ENCODE results near the gene PTPRG. TPM values are rescaled to one million over a fixed set of nuclear protein-coding genes. Genes with fewer than 3 reads are reported as not detected.

PTPRG gene
- total RNA-seq, 2 donors from 2014 or later: 23.9 to 31.6 TPM

DNA sequence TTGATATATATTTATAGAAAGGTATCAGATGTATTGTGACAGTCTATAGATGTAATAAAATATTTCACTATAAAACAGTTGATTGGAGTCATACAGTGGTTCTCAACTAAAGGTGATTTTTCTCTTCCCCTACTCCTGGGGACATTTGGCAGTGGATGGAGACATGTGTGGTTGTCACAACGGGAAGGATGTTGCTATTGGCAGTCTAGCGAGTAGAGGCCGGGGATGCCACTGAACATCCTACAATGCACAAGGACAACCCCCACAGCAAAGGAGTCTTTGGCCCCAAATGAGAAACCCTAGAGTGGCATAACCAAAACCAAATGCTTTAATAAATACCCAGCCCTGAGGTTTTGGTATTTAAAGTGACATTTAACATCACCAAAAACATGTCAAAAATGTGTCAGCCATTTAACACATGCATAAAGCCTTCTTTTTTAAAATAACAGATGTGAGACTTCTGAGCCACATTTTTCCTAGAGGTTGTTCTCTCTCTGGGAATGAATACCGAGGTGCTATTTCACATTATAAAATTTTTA, 367.5 kb downstream of the PTPRG start:
- TF ChIP-seq, protein P1, sequence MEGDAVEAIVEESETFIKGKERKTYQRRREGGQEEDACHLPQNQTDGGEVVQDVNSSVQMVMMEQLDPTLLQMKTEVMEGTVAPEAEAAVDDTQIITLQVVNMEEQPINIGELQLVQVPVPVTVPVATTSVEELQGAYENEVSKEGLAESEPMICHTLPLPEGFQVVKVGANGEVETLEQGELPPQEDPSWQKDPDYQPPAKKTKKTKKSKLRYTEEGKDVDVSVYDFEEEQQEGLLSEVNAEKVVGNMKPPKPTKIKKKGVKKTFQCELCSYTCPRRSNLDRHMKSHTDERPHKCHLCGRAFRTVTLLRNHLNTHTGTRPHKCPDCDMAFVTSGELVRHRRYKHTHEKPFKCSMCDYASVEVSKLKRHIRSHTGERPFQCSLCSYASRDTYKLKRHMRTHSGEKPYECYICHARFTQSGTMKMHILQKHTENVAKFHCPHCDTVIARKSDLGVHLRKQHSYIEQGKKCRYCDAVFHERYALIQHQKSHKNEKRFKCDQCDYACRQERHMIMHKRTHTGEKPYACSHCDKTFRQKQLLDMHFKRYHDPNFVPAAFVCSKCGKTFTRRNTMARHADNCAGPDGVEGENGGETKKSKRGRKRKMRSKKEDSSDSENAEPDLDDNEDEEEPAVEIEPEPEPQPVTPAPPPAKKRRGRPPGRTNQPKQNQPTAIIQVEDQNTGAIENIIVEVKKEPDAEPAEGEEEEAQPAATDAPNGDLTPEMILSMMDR (IDR thresholded peaks at IDR 0.05): no peak
- ATAC-seq (no peak), DNase-seq (no peak)
- H3K4me3 ChIP-seq: no peak overlapping the region
- no peaks in the 10 kb centered on the region for H3K9me3 ChIP-seq
- no peaks in the 10 kb centered on the region for H3K27me3 ChIP-seq
- H3K27ac ChIP-seq: no peak overlapping the region
- no peaks in the 10 kb centered on the region for H3K36me3 ChIP-seq (replicated peaks in 1 of 2; ENCODE audit: insufficient read depth in 1 of 2, low read depth in 2 of 2)
- no peaks in the 10 kb centered on the region for H3K4me1 ChIP-seq
- intact Hi-C loops (cut with DNase I): no loop called here
- 84% methylated on average over 4 of the region's 4 CpGs for WGBS, 2 donors

DNA sequence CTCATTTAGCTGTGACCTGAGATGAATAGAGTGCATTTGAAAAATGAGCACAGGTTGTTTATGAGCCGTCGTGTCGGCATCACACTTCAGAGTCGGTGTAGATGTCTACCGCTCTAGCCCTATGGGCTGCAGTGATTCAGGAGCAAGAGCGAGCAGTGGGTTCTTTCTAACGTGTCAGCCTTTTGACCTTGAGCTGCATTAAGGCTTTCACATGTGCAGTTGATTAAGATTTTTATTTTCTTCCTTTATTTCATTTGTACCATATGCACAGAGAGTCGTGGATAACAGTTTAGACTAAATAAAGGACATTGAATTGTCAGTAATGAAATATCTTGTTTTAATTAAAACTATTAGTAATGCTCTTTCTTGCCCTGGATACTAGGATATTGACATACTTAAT, 368.2 kb downstream of the PTPRG start:
- H3K36me3 ChIP-seq (replicated peaks in 1 of 2; ENCODE audit: insufficient read depth in 1 of 2, low read depth in 2 of 2): no peaks in the 10 kb centered on the region
- H3K27ac ChIP-seq: no peak overlapping the region
- H3K4me3 ChIP-seq: no peak overlapping the region
- WGBS, 2 donors: 85 to 91% methylated on average over 8 of the region's 8 CpGs
- H3K27me3 ChIP-seq: no peaks in the 10 kb centered on the region
- no peak for TF ChIP-seq POLR2A (IDR thresholded peaks at IDR 0.05)
- TF ChIP-seq, protein P1 (IDR thresholded peaks at IDR 0.05): no peak
- ATAC-seq (no peak), DNase-seq (no peak)
- intact Hi-C loops (cut with DNase I): no loop called here
- H3K9me3 ChIP-seq: no peaks in the 10 kb centered on the region
- no peaks in the 10 kb centered on the region for H3K4me1 ChIP-seq

DNA sequence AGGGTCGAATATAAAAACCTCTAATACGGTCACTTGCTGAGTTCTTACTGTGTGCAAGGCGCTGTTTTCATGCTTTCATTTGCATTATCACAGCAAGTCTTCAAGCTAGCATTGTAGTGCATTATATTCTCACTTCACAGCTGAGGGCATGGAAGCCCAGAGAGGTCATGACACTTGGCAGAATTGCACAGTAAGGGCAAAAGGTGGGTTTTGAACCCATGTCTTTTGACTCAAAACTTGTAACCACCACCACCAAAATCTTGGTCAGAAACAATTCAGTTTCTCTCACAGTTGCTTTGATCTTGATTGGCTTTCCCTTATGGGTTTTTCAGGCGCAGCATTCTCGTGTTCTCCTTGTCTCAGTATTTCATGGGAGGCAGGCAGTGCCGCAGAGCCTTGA, 371.1 kb downstream of the PTPRG start:
- Histone ChIP-seq H3K36me3 (replicated peaks in 1 of 2; ENCODE audit: insufficient read depth in 1 of 2, low read depth in 2 of 2) (no peaks in the 10 kb centered on the region), H3K4me1 (no peaks in the 10 kb centered on the region), H3K4me3 (no peak overlapping the region), H3K27me3 (no peaks in the 10 kb centered on the region), H3K27ac (no peak overlapping the region), H3K9me3 (no peaks in the 10 kb centered on the region)
- intact Hi-C loops (cut with DNase I): no loop called here
- ATAC-seq (no peak), DNase-seq (no peak)
- WGBS, 2 donors: 94 to 95% methylated on average over 6 of the region's 6 CpGs
- TF ChIP-seq POLR2A (IDR thresholded peaks at IDR 0.05): no peak
- TF ChIP-seq, protein P1 (IDR thresholded peaks at IDR 0.05): no peak

DNA sequence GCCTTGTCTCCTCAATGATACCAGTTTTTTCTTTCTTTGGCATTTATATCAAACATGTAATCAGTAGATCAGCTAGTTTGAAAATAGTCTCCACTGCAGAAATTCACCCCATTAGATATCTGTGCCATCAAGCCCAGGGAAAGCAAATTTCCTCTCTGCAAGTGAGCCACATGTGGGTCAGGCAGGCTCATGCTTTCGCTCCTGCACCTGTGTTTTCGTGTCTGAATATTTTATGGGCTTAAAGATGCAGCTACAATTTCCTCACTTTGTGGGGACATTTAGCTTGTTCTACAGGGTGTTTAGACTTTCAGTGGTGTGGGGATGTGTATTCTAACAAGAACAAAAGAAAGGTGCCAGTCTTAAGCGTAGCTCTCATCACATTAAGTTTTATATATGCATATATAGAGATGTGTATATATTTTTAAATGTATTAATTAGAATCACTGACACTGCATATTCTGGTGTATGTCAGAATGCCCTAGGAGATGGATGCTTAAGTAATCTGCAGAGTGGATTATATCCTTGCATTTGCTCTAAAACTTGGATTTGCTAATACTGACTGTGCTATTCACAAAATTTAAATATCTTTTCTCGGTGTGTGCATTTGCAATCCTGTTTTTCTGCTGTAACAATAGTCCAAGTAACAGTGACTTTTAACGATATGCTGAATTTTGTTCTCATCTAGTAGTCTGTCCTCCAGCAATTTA, 372.6 kb downstream of the PTPRG start:
- TF ChIP-seq, protein P1 (IDR thresholded peaks at IDR 0.05): no peak
- no peak for TF ChIP-seq POLR2A (IDR thresholded peaks at IDR 0.05)
- peaks cover 3% of the 10 kb centered on the region for H3K4me1 ChIP-seq
- no peaks in the 10 kb centered on the region for H3K36me3 ChIP-seq (replicated peaks in 1 of 2; ENCODE audit: insufficient read depth in 1 of 2, low read depth in 2 of 2)
- intact Hi-C loops (cut with DNase I): no loop called here
- DNase-seq: no peak
- H3K27ac ChIP-seq: no peak overlapping the region
- no peak for ATAC-seq
- WGBS, 2 donors: 92 to 94% methylated on average over 5 of the region's 5 CpGs
- no peaks in the 10 kb centered on the region for H3K9me3 ChIP-seq
- no peak overlapping the region for H3K4me3 ChIP-seq
- H3K27me3 ChIP-seq: no peaks in the 10 kb centered on the region

DNA sequence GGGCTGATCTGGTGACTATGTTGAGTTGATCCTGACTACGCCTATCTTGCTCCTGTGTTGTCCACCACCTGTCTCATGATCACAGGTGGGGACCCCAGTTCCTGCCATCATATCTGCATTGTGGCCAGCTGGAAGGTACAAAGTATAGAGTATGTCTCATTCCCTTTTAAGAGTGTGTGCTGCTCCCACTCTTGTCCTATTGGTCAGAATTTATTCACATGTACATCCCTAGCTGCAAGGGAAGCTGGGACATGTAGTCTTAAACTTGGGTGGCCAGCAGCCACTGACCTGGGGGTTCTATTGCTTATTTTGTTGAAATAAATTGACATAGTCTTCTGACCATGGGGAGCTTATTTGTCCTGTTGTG, 373.1 kb downstream of the PTPRG start:
- Histone ChIP-seq H3K4me1 (peaks cover 6% of the 10 kb centered on the region), H3K27ac (no peak overlapping the region), H3K9me3 (no peaks in the 10 kb centered on the region), H3K4me3 (no peak overlapping the region), H3K27me3 (no peaks in the 10 kb centered on the region), H3K36me3 (replicated peaks in 1 of 2; ENCODE audit: insufficient read depth in 1 of 2, low read depth in 2 of 2) (no peaks in the 10 kb centered on the region)
- intact Hi-C loops (cut with DNase I): no loop called here
- ATAC-seq (no peak), DNase-seq (no peak)
- TF ChIP-seq POLR2A (IDR thresholded peaks at IDR 0.05): no peak
- TF ChIP-seq, protein P1 (IDR thresholded peaks at IDR 0.05): no peak
- WGBS, 2 donors: 82 to 94% methylated on average over 1 of the region's 1 CpG

Data from body of pancreas (tissue), 4 donors.